ENCODE measurements around the gene GPR176.

The GPR176 gene

GRCh38 chr15:39770748-39771689 is 149.0 kb downstream of the GPR176 start:
- TF ChIP-seq, protein P1, sequence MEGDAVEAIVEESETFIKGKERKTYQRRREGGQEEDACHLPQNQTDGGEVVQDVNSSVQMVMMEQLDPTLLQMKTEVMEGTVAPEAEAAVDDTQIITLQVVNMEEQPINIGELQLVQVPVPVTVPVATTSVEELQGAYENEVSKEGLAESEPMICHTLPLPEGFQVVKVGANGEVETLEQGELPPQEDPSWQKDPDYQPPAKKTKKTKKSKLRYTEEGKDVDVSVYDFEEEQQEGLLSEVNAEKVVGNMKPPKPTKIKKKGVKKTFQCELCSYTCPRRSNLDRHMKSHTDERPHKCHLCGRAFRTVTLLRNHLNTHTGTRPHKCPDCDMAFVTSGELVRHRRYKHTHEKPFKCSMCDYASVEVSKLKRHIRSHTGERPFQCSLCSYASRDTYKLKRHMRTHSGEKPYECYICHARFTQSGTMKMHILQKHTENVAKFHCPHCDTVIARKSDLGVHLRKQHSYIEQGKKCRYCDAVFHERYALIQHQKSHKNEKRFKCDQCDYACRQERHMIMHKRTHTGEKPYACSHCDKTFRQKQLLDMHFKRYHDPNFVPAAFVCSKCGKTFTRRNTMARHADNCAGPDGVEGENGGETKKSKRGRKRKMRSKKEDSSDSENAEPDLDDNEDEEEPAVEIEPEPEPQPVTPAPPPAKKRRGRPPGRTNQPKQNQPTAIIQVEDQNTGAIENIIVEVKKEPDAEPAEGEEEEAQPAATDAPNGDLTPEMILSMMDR (IDR thresholded peaks at IDR 0.05; ENCODE audit: control insufficient read depth, extremely low read depth, insufficient read depth): no peak
- no peak overlapping the region for H3K4me3 ChIP-seq (ENCODE audit: low read depth, low read length)
- no peak for DNase-seq (ENCODE audit: low read depth)

- no peak overlapping the region for H3K4me3 ChIP-seq (ENCODE audit: low read depth, low read length)
- TF ChIP-seq, protein P1 (IDR thresholded peaks at IDR 0.05; ENCODE audit: control insufficient read depth, extremely low read depth, insufficient read depth): no peak
- DNase-seq (ENCODE audit: low read depth): no peak
Observed at GRCh38 chr15:39767921-39768320, 152.1 kb downstream of the GPR176 start.

DNA sequence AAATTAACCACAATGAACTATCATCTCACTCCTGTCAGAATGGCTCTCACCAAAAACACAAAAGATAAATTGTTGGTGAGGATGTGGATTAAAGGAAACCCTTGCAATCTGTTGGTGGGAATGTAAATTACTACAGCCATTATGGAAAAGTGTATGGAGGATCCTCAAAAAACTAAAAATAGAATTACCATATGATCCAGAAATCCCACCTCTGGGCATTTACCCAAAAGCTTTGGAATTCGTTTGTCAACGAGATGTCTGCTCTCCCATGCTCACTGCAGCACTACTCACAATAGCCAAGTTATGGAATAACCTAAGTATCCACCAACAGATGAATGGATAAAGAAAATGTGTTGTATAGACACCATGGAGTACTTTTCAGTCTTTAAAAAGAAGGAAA is 159.1 kb downstream of the GPR176 start:
- TF ChIP-seq, protein P1 (IDR thresholded peaks at IDR 0.05; ENCODE audit: control insufficient read depth, extremely low read depth, insufficient read depth): no peak
- H3K4me3 ChIP-seq (ENCODE audit: low read depth, low read length): no peak overlapping the region
- DNase-seq (ENCODE audit: low read depth): no peak

DNA sequence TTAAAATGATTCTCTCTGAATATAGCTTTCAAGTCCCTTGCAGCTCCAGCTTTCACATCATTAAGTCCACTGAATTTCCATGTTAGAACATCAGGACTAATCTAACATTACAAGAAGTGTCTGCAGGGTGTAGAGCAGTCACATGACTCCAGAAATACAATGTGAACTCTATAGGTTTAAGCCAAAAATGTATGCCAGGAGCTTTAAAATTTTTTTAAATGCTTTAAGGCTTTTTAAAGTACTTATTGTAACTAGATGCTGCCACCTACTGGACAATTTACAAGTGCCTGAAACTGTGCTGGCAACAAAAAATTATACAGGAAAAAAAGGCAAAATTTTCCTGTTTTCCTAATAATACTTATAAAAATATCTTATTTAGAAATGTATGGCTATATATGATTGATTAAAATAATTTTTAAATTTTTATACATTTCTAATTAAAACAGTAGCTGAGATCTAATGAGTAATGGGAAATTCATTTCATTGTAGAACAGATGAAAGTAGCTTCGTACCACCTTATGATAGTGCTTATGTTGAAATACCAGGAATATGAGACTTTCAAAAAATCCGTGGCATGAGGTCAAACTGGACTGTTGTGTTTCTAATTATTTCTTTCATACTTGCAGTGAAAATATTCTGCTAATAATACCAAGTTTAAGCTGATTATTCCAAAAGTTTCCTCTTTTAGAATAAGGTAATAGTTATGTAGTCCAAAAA is 163.1 kb downstream of the GPR176 start:
- TF ChIP-seq, protein P1 (IDR thresholded peaks at IDR 0.05; ENCODE audit: control insufficient read depth, extremely low read depth, insufficient read depth): peak; percentile 58
- DNase-seq (ENCODE audit: low read depth): peak; percentile 56
- no peak overlapping the region for H3K4me3 ChIP-seq (ENCODE audit: low read depth, low read length)

DNA sequence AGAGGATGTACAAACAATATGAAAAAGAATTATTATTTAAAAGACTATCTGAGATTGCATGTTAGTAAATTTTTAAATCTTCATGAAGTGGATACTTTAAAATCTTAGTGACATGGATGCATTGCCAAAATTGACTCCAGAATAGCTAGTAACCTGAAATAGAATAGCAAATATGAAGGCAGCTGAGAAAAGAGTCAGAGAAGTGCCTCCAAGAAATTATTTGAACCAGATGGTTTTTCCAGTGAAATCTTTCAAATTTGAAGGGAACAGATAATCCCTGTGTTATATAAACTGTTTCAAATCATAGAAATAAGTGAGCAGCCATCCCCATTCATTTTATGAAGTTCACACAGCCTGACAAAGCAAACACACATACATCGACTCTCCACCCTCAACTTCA is 167.1 kb downstream of the GPR176 start:
- H3K4me3 ChIP-seq (ENCODE audit: low read depth, low read length): no peak overlapping the region
- TF ChIP-seq, protein P1 (IDR thresholded peaks at IDR 0.05; ENCODE audit: control insufficient read depth, extremely low read depth, insufficient read depth): no peak
- no peak for DNase-seq (ENCODE audit: low read depth)

DNA sequence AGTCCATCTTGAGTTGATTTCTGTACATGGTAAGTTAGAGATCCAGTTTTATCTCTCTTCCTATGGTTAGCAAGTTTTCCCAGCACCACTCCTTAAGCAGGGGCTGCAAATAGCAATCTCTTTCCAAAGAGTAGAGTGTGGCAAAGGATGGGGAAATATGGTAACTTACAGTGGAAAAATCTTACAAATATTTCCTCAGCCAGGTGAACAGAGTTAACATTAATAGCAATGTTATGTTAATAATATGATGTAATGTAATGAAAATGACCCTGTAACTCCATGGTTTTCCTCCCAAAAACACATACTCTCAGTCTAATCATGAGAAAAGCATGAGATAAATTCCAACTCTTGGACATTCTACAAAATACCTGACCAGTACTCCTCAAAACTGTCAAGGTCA is 167.8 kb downstream of the GPR176 start:
- TF ChIP-seq, protein P1 (IDR thresholded peaks at IDR 0.05; ENCODE audit: control insufficient read depth, extremely low read depth, insufficient read depth): no peak

More for the DNA sequence above, 167.8 kb downstream of the GPR176 start:
- DNase-seq (ENCODE audit: low read depth): no peak
- no peak overlapping the region for H3K4me3 ChIP-seq (ENCODE audit: low read depth, low read length)
